ENCODE data around the gene MTCL1.

Gene MTCL1

DNA sequence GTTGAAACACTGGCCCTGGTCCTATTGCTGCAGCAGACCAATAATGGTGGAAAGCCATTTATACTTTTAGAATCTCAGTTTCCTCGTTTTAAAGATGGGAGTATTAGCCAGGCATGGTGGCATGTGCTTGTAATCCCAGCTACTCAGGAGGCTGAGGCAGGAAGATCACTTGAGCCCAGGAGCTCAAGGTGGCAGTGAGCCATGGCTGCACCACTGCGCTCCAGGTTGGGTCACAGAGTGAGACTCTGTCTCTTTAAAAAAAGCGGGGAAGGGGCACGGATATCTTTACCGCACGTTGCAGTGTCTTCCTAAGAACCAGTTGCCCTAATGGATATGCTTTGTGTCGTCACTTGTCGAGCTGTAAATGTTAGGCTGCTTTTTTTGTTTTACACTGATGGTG is 8.3 kb downstream of the MTCL1 start:
- no peak for DNase-seq (ENCODE audit: low read depth in 3 of 3)

DNA sequence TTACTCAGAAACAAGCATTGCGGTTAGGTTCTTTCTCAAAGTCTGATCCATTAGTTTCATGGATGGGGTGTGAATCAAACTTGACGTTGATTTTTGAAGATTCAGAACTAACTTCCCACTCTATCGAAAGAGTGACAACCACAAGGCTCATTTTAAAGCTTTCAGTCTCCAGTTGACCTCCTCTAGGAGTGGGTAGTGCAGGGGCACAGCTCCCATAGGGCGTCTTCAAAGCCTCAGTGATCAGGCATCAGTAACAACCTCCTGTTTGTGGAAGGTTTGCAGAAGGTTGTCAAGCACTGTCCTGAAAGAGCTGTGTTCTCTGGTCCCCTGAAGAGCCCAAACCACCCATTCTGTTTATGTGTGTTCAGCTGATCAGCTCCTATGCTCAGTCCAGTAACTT is 10.2 kb downstream of the MTCL1 start:
- no peak for DNase-seq (ENCODE audit: low read depth in 3 of 3)

DNA sequence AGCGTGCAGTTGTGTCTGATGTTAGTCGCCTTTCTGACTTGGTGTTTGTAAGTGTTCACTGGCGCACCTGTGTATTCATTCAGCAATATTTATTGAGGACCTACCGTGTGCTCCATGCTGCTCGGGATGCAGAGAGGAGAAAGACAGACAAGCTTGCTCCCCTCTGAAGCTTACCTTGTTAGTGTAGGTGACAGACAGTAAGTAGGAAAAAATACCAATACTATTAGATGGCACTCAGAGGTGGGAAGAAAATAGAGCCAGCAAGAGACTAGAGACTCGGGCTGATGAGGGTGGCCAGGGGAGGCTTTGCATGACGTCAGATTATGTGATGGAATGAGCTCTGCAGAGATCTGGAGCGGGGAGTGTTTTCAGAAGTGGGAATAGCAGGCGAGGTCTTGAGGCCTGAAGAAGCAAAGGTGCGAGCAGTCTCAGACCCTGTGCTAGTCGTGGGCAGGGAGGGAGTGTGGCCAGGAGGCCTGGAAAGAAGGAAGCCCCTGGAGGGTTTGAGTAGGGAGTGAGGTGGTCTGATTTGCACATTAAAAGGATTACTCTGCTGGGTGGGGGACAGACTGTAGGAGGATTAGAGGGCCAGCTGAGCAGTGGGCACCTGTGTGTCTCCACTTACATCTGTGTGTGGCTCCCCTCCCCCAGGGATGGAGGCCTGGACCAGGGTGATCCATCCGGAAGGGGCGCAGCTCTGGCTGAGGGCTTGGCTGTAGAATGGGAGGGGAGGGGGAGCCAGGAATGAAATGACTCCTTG is 11.8 kb downstream of the MTCL1 start:
- DNase-seq (ENCODE audit: low read depth in 3 of 3) = no peak

DNA sequence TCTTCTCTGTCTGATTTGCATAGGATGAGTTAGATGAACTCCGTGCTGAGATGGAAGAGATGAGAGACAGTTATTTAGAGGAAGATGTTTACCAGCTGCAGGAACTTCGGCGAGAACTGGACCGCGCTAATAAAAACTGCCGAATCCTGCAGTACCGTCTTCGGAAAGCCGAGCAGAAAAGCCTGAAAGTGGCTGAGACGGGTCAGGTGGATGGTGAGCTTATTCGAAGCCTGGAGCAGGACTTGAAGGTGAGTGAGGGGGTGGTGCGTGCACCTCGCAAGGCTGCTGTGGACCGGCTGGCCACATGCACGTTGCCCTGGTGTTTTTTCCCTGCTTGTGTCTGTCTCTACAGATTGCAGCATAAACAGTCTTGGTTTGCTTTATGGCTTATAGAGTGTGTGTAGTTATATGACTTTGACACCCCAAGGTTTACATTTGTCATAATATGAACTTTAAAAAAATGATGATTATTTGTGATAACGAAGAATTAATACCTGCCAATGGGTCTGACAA is 13.1 kb downstream of the MTCL1 start:
- DNase-seq (ENCODE audit: low read depth in 3 of 3) = no peak

DNA sequence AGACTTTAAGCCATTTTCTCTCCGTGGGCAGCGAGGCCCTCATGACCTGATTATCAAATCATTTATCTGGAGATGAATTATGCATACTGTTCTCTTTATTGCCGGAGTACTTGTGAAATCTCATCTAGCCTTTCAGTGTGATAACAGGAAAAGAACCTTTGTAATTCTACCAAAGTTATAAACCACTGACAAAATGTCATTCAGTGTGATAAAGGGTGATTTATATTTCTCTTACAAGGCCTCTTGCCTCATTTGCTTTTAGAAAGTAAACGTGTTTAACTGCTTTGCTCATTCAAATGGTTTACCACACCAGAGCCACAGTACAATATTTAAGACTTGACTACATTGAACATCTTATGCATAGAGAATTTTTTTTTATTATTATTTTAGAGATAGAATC is 13.8 kb downstream of the MTCL1 start:
- DNase-seq (ENCODE audit: low read depth in 3 of 3) = no peak

DNA sequence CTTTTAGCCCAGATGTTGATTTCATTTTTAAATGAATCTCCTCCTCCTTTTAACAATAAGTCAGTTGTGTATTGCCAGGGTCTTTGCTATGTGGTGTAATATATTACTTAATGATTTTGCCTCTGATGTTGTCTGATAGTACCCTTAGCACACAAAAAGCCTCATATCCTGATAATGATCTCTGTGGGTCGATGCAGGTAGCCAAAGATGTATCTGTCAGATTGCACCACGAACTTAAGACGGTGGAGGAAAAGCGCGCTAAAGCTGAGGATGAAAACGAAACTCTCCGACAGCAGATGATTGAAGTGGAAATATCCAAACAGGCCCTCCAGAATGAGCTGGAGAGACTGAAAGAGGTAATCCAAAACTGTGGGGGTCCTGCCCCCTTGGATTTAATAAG is 14.8 kb downstream of the MTCL1 start:
- no peak for DNase-seq (ENCODE audit: low read depth in 3 of 3)

DNA sequence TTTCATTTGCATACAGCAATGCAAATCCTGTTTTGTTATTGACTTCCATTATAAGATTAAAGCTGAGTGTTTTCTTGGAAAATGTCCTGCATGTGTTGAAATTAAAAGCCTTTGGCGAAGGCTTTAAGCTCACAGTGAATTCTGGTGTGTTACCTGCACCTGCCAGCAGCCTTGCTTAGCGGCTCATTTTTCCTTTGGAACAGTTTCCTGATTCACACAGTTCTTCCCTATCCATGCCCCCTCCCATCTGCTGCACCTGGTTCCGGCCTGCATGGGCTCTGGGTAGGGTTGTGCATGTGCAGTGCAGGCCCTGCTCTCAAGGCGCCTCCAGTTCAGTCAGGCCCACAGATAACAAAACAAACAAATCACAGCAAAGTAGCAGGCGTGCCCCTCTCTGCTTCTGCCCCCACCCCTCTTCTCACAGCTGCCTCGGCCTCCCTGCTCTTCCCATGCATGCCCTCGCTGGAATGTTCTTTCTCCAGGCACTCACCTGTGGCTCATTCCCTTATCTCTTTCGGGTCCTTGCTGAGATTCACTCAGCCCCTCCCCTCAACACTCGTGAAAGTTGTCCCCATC is 15.8 kb downstream of the MTCL1 start:
- no peak for DNase-seq (ENCODE audit: low read depth in 3 of 3)

DNA sequence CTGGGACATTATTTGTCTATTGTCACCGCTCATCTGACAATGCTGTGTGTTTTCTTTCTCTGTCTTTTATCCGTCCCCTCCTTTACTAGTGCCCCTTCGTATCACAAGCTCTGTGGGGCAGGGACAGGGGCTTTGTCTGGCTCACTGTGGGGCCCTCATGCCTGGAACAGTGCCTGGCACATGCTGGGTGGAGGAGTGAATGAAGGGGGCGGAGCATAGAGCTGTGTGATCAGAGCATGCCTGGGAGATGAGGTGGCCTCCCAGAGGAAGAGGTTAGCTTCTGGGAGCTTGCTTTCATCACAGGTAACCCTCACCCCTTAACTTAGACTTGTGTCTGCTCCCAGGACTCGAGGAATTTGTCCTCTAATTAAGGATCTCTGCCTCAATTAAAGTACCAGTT is 16.4 kb downstream of the MTCL1 start:
- no peak for DNase-seq (ENCODE audit: low read depth in 3 of 3)

DNA sequence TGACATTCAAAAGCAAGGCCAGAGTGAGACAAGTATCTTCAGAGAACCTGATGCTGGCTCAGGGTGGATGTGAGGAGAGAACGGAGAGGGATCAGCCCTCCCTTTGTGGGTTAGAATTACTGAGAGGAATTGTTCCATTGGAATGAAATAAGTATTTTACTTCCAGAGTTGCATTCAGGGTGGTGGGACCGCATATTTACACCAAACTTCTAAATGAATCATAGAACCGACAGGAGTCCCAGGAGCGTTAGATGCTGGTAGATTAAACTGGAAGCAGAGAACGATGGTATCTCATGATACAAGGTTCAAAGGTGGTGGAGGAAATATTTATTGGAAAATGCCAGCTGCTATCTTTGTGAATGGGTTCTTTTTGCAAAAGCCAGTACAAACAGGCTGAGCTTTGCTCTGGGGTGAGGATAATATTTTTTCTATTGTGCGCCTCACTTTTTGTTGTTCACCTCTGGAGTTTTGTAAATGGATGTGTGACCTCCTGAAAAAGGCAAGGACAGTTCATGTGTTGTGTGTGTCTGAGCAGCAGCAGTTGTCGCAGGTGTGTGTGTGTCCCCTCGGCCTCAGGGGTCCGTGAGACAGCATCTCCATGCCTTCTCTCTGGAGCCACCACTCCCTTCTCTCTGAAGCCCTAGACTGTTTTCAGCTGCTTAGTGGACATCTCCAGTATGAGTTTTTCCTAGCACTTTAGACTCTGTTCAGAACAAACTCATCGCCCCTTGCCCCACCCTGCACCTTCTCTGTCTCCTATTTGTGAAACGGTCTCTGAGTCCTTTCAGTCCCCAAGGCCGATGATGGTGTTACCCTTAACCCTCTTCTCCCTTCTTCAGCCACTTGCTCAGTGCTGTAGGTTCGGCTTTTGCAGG is 17.8 kb downstream of the MTCL1 start:
- no peak for DNase-seq (ENCODE audit: low read depth in 3 of 3)

DNA sequence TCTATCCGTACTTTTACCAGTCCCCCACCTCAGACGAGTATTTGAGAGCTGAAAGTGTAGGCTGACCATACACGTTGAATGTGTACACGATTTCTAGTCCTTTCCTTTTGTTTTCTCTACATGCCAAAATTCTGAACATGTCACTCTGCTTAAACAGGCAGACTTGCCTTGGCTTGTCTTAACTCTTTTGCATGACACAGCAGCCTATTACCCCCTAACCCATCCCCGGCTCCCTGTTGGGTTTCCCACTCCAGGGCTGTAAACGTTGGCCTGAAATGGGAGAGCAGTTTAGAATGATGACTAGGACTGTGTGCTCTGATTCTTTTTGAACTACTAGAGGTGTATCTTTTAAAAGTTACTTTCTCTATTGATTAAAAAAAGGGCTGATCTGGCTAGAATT is 19.1 kb downstream of the MTCL1 start:
- no peak for DNase-seq (ENCODE audit: low read depth in 3 of 3)

DNA sequence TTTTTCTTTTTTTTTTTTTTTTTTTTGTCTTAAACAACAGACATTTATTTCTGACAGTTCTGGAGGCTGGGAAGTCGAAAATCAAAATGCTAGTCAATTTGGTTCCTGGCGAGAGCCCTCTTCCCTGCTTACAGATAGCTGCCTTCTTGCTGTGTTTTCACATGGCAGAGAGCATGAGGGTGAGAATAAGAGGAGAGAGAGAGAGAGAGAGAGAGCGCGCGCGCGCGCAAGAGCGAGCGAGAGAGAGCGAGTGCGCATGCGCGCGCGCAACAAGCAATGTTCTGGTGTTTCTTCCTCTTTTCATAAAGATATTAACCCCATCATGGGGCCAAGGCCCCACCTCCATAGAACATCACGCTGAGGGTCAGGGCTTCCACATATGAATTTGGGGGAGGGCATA is 20.9 kb downstream of the MTCL1 start:
- DNase-seq (ENCODE audit: low read depth in 3 of 3) = no peak

DNA sequence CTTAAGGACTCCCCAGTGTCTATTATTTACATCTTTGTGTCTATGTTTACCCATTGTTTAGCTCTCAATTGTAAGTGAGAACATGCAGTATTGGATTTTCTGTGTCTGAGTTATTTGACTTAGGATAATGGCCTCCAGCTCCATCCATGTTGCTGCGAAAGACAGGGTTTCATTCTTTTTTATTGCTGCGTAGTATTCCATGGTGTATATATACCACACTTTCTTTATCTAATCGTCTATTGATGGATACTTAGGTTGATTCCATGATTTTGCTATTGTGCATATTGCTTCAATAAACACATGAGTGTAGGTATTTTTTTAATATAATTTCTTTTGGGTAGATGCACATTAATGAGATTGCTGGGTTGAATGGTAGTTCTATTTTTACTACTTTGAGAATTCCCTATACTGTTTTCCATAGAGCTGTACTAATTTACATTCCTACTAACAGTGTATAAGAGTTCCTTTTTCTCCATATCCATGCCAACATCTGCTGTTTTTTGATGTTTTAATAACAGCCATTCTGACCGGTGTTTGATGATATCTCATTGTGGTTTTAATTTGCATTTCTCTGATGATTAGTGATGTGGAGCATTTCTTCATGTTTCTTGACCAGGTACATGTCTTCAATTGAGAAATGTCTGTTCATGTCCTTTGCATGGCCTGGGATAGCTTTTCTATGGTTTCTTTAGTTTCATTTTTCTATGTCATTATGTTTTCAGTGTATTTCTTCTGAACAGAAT is 21.8 kb downstream of the MTCL1 start:
- DNase-seq (ENCODE audit: low read depth in 3 of 3) = no peak

DNA sequence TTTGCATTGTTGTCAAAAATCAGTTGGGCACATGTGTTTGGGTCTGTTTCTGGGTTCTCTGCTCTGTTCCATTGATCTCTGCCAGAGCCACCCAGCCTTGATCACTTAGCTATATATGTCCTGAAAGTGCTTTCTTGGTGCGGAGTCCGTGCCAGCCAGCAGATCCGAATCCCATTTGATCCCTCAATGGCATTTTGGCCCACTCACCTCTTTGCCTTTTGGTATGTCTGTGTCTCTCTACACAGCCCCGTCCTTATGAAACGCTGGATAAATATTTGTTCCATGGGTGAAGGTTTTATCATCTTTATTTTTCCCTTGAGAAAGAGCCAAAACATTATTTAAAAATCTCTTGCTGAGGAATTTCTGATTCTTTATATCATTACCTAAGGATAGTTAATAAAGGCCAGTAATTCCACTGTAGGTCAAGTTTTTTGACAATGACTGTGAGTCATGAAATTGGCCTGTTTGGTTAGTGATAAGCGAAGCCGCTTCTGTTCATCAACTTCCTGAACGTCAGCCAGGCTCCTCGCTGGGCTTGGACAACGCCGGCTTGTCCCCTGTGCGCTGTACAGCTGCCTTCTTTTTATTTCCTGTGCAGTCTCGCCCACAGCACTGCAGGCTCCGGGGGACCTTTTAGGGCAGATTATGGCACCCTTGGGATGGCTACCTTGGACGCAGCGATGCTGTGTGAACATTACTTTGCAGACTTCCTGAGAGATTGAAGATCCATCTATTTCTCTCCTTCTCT is 24.9 kb downstream of the MTCL1 start:
- DNase-seq (ENCODE audit: low read depth in 3 of 3) = no peak

DNA sequence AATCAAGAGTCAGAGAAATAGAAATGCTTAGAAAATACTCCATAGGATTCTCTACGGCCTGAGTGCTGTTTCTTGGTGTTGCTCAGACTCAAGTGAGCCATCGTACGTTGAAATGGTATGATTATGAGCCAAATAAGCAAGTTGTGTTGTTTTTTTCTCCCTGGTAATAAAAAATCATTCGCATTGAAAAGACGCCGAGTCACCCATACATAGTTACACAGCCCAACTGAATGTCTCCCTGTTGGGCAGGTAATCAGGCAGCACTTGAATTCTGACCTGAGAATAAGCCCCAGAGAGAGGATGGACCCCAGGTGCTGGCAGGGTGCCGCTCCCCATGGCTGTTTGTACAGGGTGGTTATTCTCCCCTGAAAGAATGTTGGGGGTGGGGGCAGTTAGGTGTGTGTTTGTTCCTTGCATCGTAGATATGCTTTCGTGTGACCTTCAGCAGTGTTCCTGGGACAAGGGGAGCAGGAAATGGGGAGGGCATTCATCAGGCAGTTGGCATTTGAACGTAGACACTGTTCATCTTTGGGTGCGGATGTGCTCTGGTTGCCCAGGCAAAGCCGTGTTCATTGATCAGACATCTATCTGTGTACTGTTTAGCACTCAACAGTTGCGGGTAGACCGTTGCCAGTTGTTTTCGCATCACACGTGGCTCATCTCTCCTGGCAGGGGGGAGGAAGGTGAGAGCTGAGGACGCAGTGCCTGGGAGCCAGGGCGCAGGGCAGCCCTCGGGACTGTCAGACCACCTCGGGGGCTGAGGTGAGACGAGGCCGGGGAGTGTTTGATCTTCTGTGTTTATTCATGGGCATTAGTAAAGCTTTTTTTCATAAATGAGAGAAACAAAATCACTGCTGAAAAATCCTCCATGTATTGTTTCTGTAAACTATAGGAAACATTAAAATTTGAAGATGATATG is 27.3 kb downstream of the MTCL1 start:
- DNase-seq (ENCODE audit: low read depth in 3 of 3) = no peak

DNA sequence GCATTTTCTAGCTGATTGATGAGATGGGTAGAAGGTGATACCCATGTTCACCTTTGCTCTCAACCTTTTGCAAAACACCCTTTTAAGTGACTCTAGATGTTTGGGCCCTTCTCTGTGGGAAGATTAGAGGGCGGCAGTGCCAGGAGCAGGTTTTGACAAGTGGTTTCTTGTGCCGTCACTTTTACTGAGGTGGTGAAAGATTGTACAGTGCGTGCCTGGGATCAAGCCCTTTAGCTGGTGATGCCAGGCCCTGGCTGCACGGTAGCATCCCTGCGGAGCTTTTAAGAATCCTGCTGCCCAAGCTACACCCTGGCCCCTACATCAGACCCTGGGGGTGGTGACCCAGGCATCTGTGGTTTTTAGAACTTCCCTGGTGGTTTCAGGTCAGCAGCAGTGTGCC is 29.1 kb downstream of the MTCL1 start:
- DNase-seq (ENCODE audit: low read depth in 3 of 3) = no peak

DNA sequence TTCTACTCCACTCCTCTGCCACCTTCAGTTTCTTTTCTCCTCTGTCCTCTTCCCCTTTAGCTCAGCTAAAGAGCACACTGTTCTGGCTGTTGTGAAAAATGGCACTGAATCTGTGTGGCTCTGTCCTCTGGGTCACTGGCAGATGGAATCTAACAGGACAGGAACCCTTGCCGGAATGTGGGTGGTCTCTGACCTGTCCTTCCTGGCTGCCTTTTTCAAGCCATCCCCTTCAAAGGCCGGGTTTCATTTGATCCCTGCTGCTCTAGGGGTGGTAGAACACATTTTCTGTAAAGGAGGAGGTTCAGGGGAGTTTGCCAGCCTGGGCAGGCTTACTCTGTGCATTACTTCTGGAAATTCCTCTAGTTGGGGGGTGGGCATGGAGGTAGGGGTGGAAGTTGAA is 29.9 kb downstream of the MTCL1 start:
- DNase-seq (ENCODE audit: low read depth in 3 of 3) = no peak

DNA sequence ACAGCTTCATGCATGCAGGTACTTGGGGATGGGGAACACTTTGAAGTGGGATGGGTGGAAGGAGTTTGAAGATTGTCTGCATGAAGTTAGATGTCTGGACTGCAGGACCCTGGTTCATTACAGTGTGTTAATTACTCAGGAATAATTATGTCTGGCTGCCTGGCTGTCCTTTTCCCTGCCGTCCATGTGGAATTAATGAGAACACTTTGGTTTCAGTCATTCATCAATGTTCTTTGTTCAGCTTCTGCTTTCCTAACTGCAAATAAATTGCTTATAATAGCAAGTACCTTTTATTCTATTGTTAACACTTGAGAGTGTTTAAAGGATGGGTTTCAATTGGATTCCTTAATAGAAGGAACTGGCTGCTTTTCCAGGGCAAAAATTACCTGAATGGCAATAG is 35.8 kb downstream of the MTCL1 start:
- DNase-seq (ENCODE audit: low read depth in 3 of 3) = no peak

DNA sequence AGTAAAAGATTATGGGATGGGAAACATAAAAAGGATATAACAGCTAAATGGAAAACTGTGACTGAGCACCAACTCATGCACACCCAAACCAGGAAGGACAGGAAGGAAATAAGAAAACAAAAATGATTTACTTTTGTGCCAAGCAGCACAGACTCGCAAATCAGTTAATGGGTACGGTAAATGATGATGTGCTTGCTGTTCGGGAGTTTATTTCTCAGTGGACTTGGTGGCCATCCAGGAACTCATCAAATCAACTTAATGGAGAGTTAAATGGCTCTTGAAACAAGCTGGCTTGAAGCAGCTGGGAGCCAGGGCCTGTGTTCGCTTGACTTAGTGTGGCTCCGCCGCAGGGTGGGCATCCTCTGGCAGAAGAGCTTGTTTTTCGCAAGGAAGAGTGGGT is 36.2 kb downstream of the MTCL1 start:
- DNase-seq (ENCODE audit: low read depth in 3 of 3) = no peak

DNA sequence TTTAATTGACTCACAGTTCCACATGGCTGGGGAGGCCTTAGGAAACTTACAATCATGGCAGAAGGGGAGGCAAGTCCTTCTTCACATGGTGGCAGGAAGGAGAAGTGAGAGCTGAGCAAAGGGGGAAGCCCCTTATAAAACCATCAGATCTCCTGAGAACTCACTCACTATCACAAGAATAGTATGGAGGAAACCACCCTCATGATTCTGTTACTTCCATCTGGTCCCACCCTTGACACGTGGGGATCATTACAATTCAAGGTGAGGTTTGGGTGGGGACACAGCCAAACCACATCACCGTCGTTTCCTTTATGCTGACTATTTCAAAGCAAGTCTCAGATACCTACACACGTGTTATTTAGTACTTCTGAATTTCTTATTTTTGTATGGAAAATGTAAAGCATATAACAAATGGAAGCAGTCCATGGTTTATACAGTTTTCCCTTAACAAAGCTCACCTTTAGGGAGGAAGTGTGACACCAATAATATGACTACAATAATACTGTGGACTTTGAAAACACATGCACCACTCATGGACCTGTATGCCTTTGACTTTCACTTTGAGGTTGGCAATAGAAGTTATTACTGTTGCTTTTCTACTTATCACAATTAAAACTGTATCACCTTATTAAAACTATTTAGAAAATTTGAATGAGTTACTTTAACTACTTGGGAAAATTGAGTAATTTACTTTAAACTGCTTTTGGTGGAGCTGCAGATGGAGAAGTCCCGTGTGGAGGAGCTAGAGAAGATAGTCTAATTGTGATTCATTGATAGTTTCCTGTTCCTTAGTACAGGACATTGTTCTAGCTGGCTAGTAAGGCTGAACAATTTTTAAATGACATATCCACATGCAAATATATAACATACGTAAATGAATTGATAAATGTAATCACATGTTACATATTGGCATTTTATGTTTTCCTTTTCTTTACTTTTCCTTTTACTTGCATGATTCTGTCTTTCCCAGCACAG is 37.3 kb downstream of the MTCL1 start:
- DNase-seq (ENCODE audit: low read depth in 3 of 3) = no peak

All from stimulated activated CD4-positive, alpha-beta T cell treated with anti-CD3 and anti-CD28 coated beads, TNF-alpha, amount 100 ng/mL, for 24 hours (primary cell).